Coronary artery (tissue), 2 donors: ENCODE data around the gene MEPCE.

Experiments used
- DNase-seq: peaks from one replicate; pipeline ENCODE4 v3.0.0-alpha.2; 2017; ENCODE audit warnings: low spot score
- H3K27ac ChIP-seq, 2 donors: fragments of 200-600 bp; sonication (generic); one replicate each; pipeline ENCODE4 v1.5.1; 2016 to 2019
- H3K4me3 ChIP-seq: fragments of 200-600 bp; sonication (generic); 2 replicates; pipeline ENCODE4 v1.5.1; 2016; ENCODE audit warnings: mild to moderate bottlenecking, moderate library complexity
- CTCF ChIP-seq: fragments of 200-600 bp; sonication (generic); IDR thresholded peaks from one replicate; pipeline ENCODE4 v1.5.1; 2019; ENCODE audit warnings: antibody characterized with exemption

MEPCE gene

GRCh38 chr7:100483090-100483721 lies 53.6 kb downstream of the MEPCE start:
- Histone ChIP-seq H3K4me3 (peak overlapping the region; percentile 75), H3K27ac (peak overlapping the region in 1 of 2 donors; percentile 29)
- peak; percentile 97 for TF ChIP-seq CTCF
- DNase-seq, result no peak
